Upper lobe of right lung (tissue), 1 donor: ENCODE data around the gene HS2ST1. TPM values are rescaled to one million over a fixed set of nuclear protein-coding genes. Genes with fewer than 3 reads are reported as not detected.

Experiments used
- ATAC-seq: fragments of 200-7000 bp; cut with Tn5 transposase; one replicate; pipeline ENCODE4 v1.9.1; 2020; ENCODE audit warnings: mild to moderate bottlenecking, moderate library complexity
- DNase-seq: peaks from one replicate; pipeline ENCODE4 v3.0.0-alpha.2; 2020
- H3K27ac ChIP-seq: fragments of 200-600 bp; one replicate; pipeline ENCODE4 v1.8.0; 2022
- H3K27me3 ChIP-seq: fragments of 200-600 bp; one replicate; pipeline ENCODE4 v1.8.0; 2022; ENCODE audit warnings: mild to moderate bottlenecking
- H3K36me3 ChIP-seq: fragments of 200-600 bp; one replicate; pipeline ENCODE4 v1.8.0; 2022
- H3K4me1 ChIP-seq: fragments of 200-600 bp; one replicate; pipeline ENCODE4 v1.8.0; 2022
- H3K4me3 ChIP-seq: fragments of 200-600 bp; one replicate; pipeline ENCODE4 v1.8.0; 2022; ENCODE audit warnings: mild to moderate bottlenecking
- H3K9me3 ChIP-seq: fragments of 200-600 bp; one replicate; pipeline ENCODE4 v1.8.0; 2022
- intact Hi-C: fragments of 100-400 bp; cut with DNase I; formaldehyde crosslinking; loops from one replicate; pipeline ENCODE4 v1.11.0; 2022
- total RNA-seq: library from RNA; stranded (reverse); fragmentation: NEBNext Ultra II Directional; extraction: Animal tissue kit (Norgen Biotek cat#: 25700); gene quantifications from one replicate; pipeline ENCODE4 v1.2.1, GENCODE V29; 2021
- TF ChIP-seq, protein P1 (sequence below): fragments of 200-600 bp; IDR thresholded peaks from one replicate; pipeline ENCODE4 v1.8.0; 2022; ENCODE audit warnings: antibody characterized with exemption
- donor health status: DM: no; HTN: yes; CAD: no; lungs with severe emphysema.

HS2ST1 gene
- total RNA-seq, 1 donor from 2014 or later, result 19.9 TPM

DNA sequence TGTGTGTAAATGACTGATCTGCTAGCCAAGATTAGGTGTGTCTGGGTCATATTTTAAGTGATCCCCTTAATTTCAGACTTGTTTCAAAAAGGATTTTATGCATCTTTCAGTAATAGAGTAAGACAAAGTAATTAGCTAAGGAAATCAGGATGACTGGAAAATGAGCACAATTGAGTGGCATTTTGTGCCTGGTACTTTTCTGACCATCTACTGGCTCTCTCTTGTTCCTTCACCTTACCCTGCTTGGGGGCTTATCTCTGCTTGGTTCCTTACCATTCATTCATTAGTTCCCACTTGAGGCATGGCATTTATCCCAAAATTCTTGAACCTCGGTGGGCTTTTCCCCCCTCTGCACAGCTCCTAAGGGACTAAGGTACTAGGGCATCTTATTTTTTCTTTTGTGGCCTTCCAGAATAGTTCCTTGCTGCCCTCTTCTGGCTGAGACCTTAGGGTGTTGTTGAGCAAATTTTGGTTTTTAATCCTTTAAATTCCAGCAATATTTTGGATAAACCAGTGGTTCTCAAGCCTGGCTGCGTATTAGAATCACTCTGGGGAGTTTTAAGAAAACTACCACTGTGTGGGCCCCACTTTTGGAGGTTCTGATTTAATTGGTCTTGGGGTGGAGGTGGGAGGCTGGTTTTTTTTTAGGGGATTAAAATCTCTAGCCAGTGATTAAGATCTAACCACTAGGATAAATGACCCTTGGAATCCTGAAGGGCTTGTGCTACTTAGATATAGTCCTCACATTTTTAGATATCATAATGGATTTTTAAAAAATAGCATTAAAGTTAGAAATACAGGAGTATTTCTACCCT is 50.8 kb downstream of the HS2ST1 start:
- no peak overlapping the region for H3K27ac ChIP-seq
- no peak for DNase-seq
- H3K4me3 ChIP-seq, result no peak overlapping the region
- TF ChIP-seq, protein P1, sequence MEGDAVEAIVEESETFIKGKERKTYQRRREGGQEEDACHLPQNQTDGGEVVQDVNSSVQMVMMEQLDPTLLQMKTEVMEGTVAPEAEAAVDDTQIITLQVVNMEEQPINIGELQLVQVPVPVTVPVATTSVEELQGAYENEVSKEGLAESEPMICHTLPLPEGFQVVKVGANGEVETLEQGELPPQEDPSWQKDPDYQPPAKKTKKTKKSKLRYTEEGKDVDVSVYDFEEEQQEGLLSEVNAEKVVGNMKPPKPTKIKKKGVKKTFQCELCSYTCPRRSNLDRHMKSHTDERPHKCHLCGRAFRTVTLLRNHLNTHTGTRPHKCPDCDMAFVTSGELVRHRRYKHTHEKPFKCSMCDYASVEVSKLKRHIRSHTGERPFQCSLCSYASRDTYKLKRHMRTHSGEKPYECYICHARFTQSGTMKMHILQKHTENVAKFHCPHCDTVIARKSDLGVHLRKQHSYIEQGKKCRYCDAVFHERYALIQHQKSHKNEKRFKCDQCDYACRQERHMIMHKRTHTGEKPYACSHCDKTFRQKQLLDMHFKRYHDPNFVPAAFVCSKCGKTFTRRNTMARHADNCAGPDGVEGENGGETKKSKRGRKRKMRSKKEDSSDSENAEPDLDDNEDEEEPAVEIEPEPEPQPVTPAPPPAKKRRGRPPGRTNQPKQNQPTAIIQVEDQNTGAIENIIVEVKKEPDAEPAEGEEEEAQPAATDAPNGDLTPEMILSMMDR, result peak; percentile 59
- peak; percentile 61 for ATAC-seq
- H3K36me3 ChIP-seq, result no peaks in the 10 kb centered on the region
- no peaks in the 10 kb centered on the region for H3K27me3 ChIP-seq
- no peaks in the 10 kb centered on the region for H3K9me3 ChIP-seq
- intact Hi-C loops, result no loop called here
- H3K4me1 ChIP-seq, result no peaks in the 10 kb centered on the region

DNA sequence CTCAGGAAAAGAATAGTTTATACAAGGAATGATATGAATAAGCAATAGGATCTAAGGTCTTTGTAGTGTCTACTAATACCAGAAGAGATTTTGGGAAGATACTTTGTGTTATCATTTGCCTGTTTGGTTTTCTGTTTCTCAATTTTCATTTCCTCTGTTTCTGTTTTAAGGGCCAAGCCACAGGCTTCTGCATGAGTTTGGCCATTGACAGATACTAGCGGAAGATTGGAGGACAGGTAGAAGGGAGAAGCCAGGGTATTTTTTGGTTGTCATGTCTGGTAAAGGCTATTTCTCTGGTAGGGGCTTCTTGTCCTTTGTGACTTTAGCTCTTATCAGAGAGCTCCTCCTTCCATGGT is 51.4 kb downstream of the HS2ST1 start:
- intact Hi-C loops, result no loop called here
- Histone ChIP-seq H3K36me3 (no peaks in the 10 kb centered on the region), H3K4me1 (no peaks in the 10 kb centered on the region), H3K27me3 (no peaks in the 10 kb centered on the region), H3K9me3 (no peaks in the 10 kb centered on the region), H3K4me3 (no peak overlapping the region), H3K27ac (no peak overlapping the region)
- DNase-seq, result no peak
- TF ChIP-seq, protein P1, result no peak
- ATAC-seq, result no peak

GRCh38 chr1:86970938-86971337 is 56.5 kb downstream of the HS2ST1 start:
- Histone ChIP-seq H3K4me1 (no peaks in the 10 kb centered on the region), H3K27me3 (no peaks in the 10 kb centered on the region), H3K36me3 (no peaks in the 10 kb centered on the region), H3K4me3 (no peak overlapping the region), H3K9me3 (no peaks in the 10 kb centered on the region), H3K27ac (no peak overlapping the region)
- TF ChIP-seq, protein P1, result no peak
- ATAC-seq (no peak), DNase-seq (no peak)
- intact Hi-C loops, result no loop called here

DNA sequence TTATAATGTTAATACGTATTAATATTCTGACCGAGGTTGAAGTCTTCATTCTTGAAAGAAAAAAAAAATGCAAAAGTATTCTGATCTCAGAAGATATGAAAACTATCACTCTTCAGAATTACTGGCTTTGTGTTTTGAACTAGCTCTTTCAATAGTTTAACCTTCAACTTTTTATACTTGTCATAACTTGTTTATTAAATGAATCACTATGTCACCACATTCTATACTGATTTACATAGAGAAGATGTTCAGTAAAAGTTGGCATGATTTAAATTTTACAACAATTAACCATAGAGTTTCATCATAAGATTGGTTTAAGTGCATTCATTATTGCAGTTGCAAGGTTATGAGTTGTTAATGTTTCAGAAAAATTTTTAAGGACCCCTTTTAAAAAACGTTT is 57.3 kb downstream of the HS2ST1 start:
- ATAC-seq, result no peak

GRCh38 chr1:86972262-86972661 is 57.8 kb downstream of the HS2ST1 start:
- Histone ChIP-seq H3K27me3 (no peaks in the 10 kb centered on the region), H3K4me1 (no peaks in the 10 kb centered on the region), H3K27ac (no peak overlapping the region), H3K9me3 (no peaks in the 10 kb centered on the region), H3K36me3 (no peaks in the 10 kb centered on the region), H3K4me3 (no peak overlapping the region)
- TF ChIP-seq, protein P1, result no peak
- DNase-seq, result no peak
- intact Hi-C loops, result no loop called here
- no peak for ATAC-seq

More for the DNA sequence above, 57.3 kb downstream of the HS2ST1 start:
- Histone ChIP-seq H3K9me3 (no peaks in the 10 kb centered on the region), H3K4me1 (no peaks in the 10 kb centered on the region), H3K27me3 (no peaks in the 10 kb centered on the region), H3K27ac (no peak overlapping the region), H3K36me3 (no peaks in the 10 kb centered on the region), H3K4me3 (no peak overlapping the region)
- intact Hi-C loops, result no loop called here
- TF ChIP-seq, protein P1, result no peak
- no peak for DNase-seq
